Measurements from ENCODE around the gene STAG1. TPM values are rescaled to one million over a fixed set of nuclear protein-coding genes. Genes with fewer than 3 reads are reported as not detected.

STAG1 gene
- total RNA-seq, 1 experiment from 2014 or later, result 34.6 TPM

DNA sequence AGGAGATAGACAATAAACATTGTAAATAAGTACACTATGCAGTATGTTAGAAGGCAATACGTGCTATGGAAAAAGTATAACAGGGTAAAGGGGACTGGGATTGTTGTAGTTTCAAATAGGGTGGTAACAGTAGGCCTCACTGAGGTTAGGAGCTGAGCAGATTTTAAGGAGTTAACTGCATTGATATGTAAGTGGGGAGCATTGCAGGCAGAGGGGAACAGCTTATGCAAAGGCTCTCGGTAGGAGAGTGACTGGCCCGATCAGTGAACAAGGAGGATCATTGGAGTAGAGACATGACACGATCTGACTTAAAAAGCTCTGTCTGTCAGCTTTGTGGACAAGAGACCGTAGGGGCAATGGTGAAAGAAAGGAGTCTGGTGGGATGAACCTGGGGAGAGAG lies 455.2 kb downstream of the STAG1 start:
- Histone ChIP-seq H3K79me2 (ENCODE audit: insufficient read depth, low read length) (no peaks in the 10 kb centered on the region), H3K4ac (ENCODE audit: low read depth, low read length) (no peak overlapping the region), H3K56ac (ENCODE audit: insufficient read length, low read depth, low read length) (no peak overlapping the region), H2BK20ac (ENCODE audit: low read depth, low read length, poor library complexity, severe bottlenecking) (no peak overlapping the region), H3T11ph (ENCODE audit: low read length) (no peak overlapping the region), H2BK15ac (ENCODE audit: low read depth, low read length) (no peak overlapping the region), H4K91ac (ENCODE audit: insufficient read length, low read depth, low read length) (no peak overlapping the region), H3K27me3 (ENCODE audit: insufficient read depth, low read length) (no peaks in the 10 kb centered on the region), H3K9me3 (ENCODE audit: control insufficient read depth, low read depth, low read length) (no peaks in the 10 kb centered on the region), H3K79me1 (ENCODE audit: insufficient read depth, low read depth, low read length, poor library complexity, severe bottlenecking) (no peaks in the 10 kb centered on the region), H4K5ac (ENCODE audit: insufficient read length, low read depth, low read length) (no peak overlapping the region), H3K27ac (ENCODE audit: insufficient read length, low read depth, low read length) (no peak overlapping the region), H2BK5ac (ENCODE audit: insufficient read length, low read length) (no peak overlapping the region), H4K20me1 (ENCODE audit: control insufficient read depth, insufficient read depth, insufficient read length) (no peaks in the 10 kb centered on the region), H2AK5ac (ENCODE audit: insufficient read length, low read length) (no peak overlapping the region), H3K14ac (ENCODE audit: insufficient read depth, low read length) (no peak overlapping the region), H4K8ac (replicated peaks; ENCODE audit: insufficient read length, low read depth, low read length) (no peak overlapping the region), H2BK12ac (ENCODE audit: insufficient read length, low read depth, low read length) (no peak overlapping the region), H3K4me2 (ENCODE audit: insufficient read depth, insufficient read length, low read length) (peak overlapping the region; percentile 20), H3K23me2 (ENCODE audit: insufficient read length, low read depth, low read length, poor library complexity, severe bottlenecking) (no peaks in the 10 kb centered on the region), H2AFZ (ENCODE audit: low read length) (no peak overlapping the region), H3K9ac (ENCODE audit: extremely low read depth, insufficient read length, low read length) (no peak overlapping the region), H3K4me1 (ENCODE audit: insufficient read depth, low read length) (peaks cover 7% of the 10 kb centered on the region; the same call in 1 of the 2 replicates), H3K23ac (ENCODE audit: insufficient read length, low read depth, low read length) (no peak overlapping the region), H2BK120ac (ENCODE audit: low read depth, low read length, poor library complexity, severe bottlenecking) (no peak overlapping the region), H3K18ac (ENCODE audit: insufficient read length, low read depth, low read length) (no peak overlapping the region)
- Mint-ChIP-seq H3K4me1 (peaks cover 21 to 24% of the 10 kb centered on the region in 2 experiments), H3K4me3 (no peak overlapping the region), H3K27ac (peak overlapping the region; percentile 0 to 82 (median 28); a peak in 5 of 7 replicates), H3K27me3 (ENCODE audit: low read depth) (no peaks in the 10 kb centered on the region), H3K36me3 (ENCODE audit: insufficient read depth in 1 of 3, low read depth in 3 of 3) (peaks cover 39 to 57% (median 50%) of the 10 kb centered on the region in 3 experiments), H3K9me3 (no peaks in the 10 kb centered on the region)
- TF ChIP-seq, protein P1, sequence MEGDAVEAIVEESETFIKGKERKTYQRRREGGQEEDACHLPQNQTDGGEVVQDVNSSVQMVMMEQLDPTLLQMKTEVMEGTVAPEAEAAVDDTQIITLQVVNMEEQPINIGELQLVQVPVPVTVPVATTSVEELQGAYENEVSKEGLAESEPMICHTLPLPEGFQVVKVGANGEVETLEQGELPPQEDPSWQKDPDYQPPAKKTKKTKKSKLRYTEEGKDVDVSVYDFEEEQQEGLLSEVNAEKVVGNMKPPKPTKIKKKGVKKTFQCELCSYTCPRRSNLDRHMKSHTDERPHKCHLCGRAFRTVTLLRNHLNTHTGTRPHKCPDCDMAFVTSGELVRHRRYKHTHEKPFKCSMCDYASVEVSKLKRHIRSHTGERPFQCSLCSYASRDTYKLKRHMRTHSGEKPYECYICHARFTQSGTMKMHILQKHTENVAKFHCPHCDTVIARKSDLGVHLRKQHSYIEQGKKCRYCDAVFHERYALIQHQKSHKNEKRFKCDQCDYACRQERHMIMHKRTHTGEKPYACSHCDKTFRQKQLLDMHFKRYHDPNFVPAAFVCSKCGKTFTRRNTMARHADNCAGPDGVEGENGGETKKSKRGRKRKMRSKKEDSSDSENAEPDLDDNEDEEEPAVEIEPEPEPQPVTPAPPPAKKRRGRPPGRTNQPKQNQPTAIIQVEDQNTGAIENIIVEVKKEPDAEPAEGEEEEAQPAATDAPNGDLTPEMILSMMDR (conservative IDR thresholded peaks at IDR 0.05), result no peak
- whole genome bisulfite sequencing (ENCODE audit: extremely low coverage, insufficient read length, low lambda C conversion rate), result no CpG with 5 or more reads among the region's 5 CpGs
- peak; percentile 53 for DNase-seq

All from H9 (cell line).